HEK293 (cell line): ENCODE measurements around the gene DCUN1D2.
A peak's percentile ranks its signal among the peaks of the same experiment; 100 is the strongest.

Experiments used
- CTCF ChIA-PET: fragments of 350-600 bp; formaldehyde crosslinking; extraction: SDS; loops from one replicate; lab custom pipeline; 2021; ENCODE audit warnings: antibody characterized with exemption; lab: Yijun Ruan, JAX
- POLR2A ChIA-PET: fragments of 300-600 bp; formaldehyde crosslinking; extraction: SDS; loops from one replicate; lab custom pipeline; 2020; ENCODE audit warnings: antibody characterized with exemption, inconsistent platforms; lab: Yijun Ruan, JAX
- H3K27ac ChIP-seq: fragments of 200-500 bp; sonication (Bioruptor generic); 2 replicates; pipeline ENCODE4 v1.5.1; 2014; ENCODE audit warnings: low read depth, low read length, control low read depth, inconsistent platforms; ENCODE audit errors: extremely low read depth
- H3K36me3 ChIP-seq, 2 experiments: fragments of 200-500 bp in 1 of 2; sonication (Bioruptor generic) in 1 of 2; 1 replicate in 1 of 2; 2 replicates in 1 of 2; pipeline ENCODE4 v1.5.1; 2014 to 2017; ENCODE audit warnings: inconsistent platforms in 2 of 2, low read length in 2 of 2; ENCODE audit not compliant: control insufficient read depth in 2 of 2, insufficient read depth in 1 of 2
- H3K4me1 ChIP-seq: fragments of 200-500 bp; sonication (Bioruptor generic); 2 replicates; pipeline ENCODE4 v1.5.1; 2014; ENCODE audit warnings: mild to moderate bottlenecking, low read length, inconsistent platforms; ENCODE audit not compliant: control insufficient read depth, insufficient read depth
- H3K4me3 ChIP-seq: 2 replicates; pipeline ENCODE4 v1.5.1; 2011; ENCODE audit warnings: low read depth, mild to moderate bottlenecking, control low read depth, low read length, moderate library complexity
- H3K9me3 ChIP-seq: fragments of 200-500 bp; sonication (Bioruptor generic); 2 replicates; pipeline ENCODE4 v1.5.1; 2014; ENCODE audit warnings: low read depth, low read length, inconsistent platforms; ENCODE audit not compliant: control insufficient read depth, insufficient read depth
- BCL11A ChIP-seq: fragments of 450-650 bp; formaldehyde crosslinking; IDR thresholded peaks from 2 replicates; pipeline ENCODE4 v1.5.1; 2016; ENCODE audit warnings: low read depth, missing biosample characterization, missing genetic modification characterization
- EGR2 ChIP-seq: fragments of 450-650 bp; formaldehyde crosslinking; IDR thresholded peaks from 2 replicates; pipeline ENCODE4 v1.5.1; 2016; ENCODE audit warnings: low read depth, missing biosample characterization, missing genetic modification characterization
- IKZF3 ChIP-seq: fragments of 450-650 bp; IDR thresholded peaks from 2 replicates; pipeline ENCODE4 v1.5.0; 2018; ENCODE audit warnings: missing biosample characterization, mild to moderate bottlenecking, missing genetic modification characterization, moderate library complexity
- KLF10 ChIP-seq: fragments of 450-650 bp; IDR thresholded peaks from 2 replicates; pipeline ENCODE4 v1.5.1; 2018; ENCODE audit warnings: missing biosample characterization, mild to moderate bottlenecking, missing genetic modification characterization
- OVOL3 ChIP-seq: fragments of 450-650 bp; formaldehyde crosslinking; IDR thresholded peaks from 2 replicates; pipeline ENCODE4 v1.5.1; 2016; ENCODE audit warnings: missing biosample characterization, missing genetic modification characterization
- SETDB1 ChIP-seq: IDR thresholded peaks from one replicate; pipeline ENCODE4 v1.6.1; 2017; ENCODE audit warnings: mild to moderate bottlenecking, low read length, moderate library complexity, mixed read lengths; ENCODE audit not compliant: insufficient read length
- ZFP41 ChIP-seq: fragments of 450-650 bp; formaldehyde crosslinking; IDR thresholded peaks from 2 replicates; pipeline ENCODE4 v1.5.1; 2016; ENCODE audit warnings: missing biosample characterization, missing genetic modification characterization, borderline replicate concordance
- ZNF146 ChIP-seq: fragments of 450-650 bp; formaldehyde crosslinking; IDR thresholded peaks from 2 replicates; pipeline ENCODE4 v1.5.1; 2016; ENCODE audit warnings: missing biosample characterization, missing genetic modification characterization
- ZNF174 ChIP-seq: fragments of 450-650 bp; formaldehyde crosslinking; IDR thresholded peaks from 2 replicates; pipeline ENCODE4 v1.5.0; 2017; ENCODE audit warnings: missing biosample characterization, mild to moderate bottlenecking, missing genetic modification characterization
- ZNF214 ChIP-seq: fragments of 450-650 bp; formaldehyde crosslinking; IDR thresholded peaks from 2 replicates; pipeline ENCODE4 v1.5.1; 2017; ENCODE audit warnings: missing biosample characterization, mild to moderate bottlenecking, missing genetic modification characterization, borderline replicate concordance
- ZNF239 ChIP-seq: fragments of 450-650 bp; formaldehyde crosslinking; IDR thresholded peaks from 2 replicates; pipeline ENCODE4 v1.5.1; 2016; ENCODE audit warnings: missing biosample characterization, missing genetic modification characterization
- ZNF561 ChIP-seq: fragments of 450-650 bp; IDR thresholded peaks from 2 replicates; pipeline ENCODE4 v1.5.1; 2018; ENCODE audit warnings: missing biosample characterization, missing genetic modification characterization, borderline replicate concordance
- ZNF600 ChIP-seq: fragments of 450-650 bp; formaldehyde crosslinking; IDR thresholded peaks from 2 replicates; pipeline ENCODE4 v1.5.1; 2016; ENCODE audit warnings: missing biosample characterization, missing genetic modification characterization
- ZNF624 ChIP-seq: fragments of 450-650 bp; formaldehyde crosslinking; IDR thresholded peaks from 2 replicates; pipeline ENCODE4 v1.5.1; 2017; ENCODE audit warnings: missing biosample characterization, missing genetic modification characterization
- ZNF626 ChIP-seq: fragments of 450-650 bp; sonication (Bioruptor Pico); formaldehyde crosslinking; IDR thresholded peaks from 2 replicates; pipeline ENCODE4 v1.5.1; 2018; ENCODE audit warnings: missing biosample characterization, missing genetic modification characterization, inconsistent platforms
- ZNF629 ChIP-seq: fragments of 450-650 bp; formaldehyde crosslinking; IDR thresholded peaks from 2 replicates; pipeline ENCODE4 v1.5.1; 2017; ENCODE audit warnings: missing biosample characterization, missing genetic modification characterization
- ZNF843 ChIP-seq: fragments of 450-650 bp; formaldehyde crosslinking; IDR thresholded peaks from 2 replicates; pipeline ENCODE4 v1.5.1; 2016; ENCODE audit warnings: missing biosample characterization, missing genetic modification characterization
- ZSCAN23 ChIP-seq: fragments of 450-650 bp; formaldehyde crosslinking; IDR thresholded peaks from 2 replicates; pipeline ENCODE4 v1.5.1; 2016; ENCODE audit warnings: missing biosample characterization, missing genetic modification characterization
- TF ChIP-seq, protein P1 (sequence below): fragments of 450-650 bp; formaldehyde crosslinking; IDR thresholded peaks from 2 replicates; pipeline ENCODE4 v1.5.1; 2016; ENCODE audit warnings: missing biosample characterization, missing genetic modification characterization
- TF ChIP-seq, protein P2 (sequence below): fragments of 450-650 bp; formaldehyde crosslinking; IDR thresholded peaks from 2 replicates; pipeline ENCODE4 v1.5.1; 2016; ENCODE audit warnings: missing biosample characterization, missing genetic modification characterization
- TF ChIP-seq, protein P3 (sequence below): fragments of 450-650 bp; formaldehyde crosslinking; conservative IDR thresholded peaks from 2 replicates; pipeline ENCODE4 v1.5.1; 2016; ENCODE audit warnings: low read depth, missing biosample characterization, missing genetic modification characterization
- TF ChIP-seq, protein P4 (sequence below): fragments of 450-650 bp; formaldehyde crosslinking; IDR thresholded peaks from 2 replicates; pipeline ENCODE4 v1.5.1; 2016; ENCODE audit warnings: missing biosample characterization, missing genetic modification characterization

Gene DCUN1D2

DNA sequence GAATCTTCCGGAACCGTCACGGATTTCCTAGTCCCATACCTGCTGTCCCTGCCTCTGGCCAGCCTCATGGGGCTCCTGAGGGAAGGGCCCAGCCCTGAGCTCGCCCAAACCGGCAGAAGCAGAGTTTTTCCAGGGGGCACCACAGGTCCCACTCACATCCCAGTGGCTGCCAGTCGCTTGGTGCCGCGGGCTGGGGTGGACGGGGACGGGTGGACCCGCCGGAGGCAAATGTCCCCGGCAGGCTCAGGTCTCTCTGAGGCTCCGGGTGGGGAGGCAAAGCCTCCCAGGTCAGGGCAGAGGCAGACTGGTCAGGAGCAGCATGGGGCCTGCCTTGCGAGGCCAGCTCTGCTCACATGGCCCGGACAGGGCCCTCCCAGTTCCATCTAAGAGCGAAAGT, 62.0 kb downstream of the DCUN1D2 start (continued):
- TF ChIP-seq, protein P1, sequence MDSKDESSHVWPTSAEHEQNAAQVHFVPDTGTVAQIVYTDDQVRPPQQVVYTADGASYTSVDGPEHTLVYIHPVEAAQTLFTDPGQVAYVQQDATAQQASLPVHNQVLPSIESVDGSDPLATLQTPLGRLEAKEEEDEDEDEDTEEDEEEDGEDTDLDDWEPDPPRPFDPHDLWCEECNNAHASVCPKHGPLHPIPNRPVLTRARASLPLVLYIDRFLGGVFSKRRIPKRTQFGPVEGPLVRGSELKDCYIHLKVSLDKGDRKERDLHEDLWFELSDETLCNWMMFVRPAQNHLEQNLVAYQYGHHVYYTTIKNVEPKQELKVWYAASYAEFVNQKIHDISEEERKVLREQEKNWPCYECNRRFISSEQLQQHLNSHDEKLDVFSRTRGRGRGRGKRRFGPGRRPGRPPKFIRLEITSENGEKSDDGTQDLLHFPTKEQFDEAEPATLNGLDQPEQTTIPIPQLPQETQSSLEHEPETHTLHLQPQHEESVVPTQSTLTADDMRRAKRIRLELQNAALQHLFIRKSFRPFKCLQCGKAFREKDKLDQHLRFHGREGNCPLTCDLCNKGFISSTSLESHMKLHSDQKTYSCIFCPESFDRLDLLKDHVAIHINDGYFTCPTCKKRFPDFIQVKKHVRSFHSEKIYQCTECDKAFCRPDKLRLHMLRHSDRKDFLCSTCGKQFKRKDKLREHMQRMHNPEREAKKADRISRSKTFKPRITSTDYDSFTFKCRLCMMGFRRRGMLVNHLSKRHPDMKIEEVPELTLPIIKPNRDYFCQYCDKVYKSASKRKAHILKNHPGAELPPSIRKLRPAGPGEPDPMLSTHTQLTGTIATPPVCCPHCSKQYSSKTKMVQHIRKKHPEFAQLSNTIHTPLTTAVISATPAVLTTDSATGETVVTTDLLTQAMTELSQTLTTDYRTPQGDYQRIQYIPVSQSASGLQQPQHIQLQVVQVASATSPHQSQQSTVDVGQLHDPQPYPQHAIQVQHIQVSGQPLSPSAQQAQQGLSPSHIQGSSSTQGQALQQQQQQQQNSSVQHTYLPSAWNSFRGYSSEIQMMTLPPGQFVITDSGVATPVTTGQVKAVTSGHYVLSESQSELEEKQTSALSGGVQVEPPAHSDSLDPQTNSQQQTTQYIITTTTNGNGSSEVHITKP, result no peak
- TF ChIP-seq BCL11A (tag by site-specific recombination) (no peak), ZNF174 (tag by site-specific recombination) (no peak), OVOL3 (no peak), IKZF3 (tag by site-specific recombination) (no peak), ZNF629 (tag by site-specific recombination) (no peak), ZNF146 (no peak), ZNF843 (no peak)
- TF ChIP-seq, protein P2, sequence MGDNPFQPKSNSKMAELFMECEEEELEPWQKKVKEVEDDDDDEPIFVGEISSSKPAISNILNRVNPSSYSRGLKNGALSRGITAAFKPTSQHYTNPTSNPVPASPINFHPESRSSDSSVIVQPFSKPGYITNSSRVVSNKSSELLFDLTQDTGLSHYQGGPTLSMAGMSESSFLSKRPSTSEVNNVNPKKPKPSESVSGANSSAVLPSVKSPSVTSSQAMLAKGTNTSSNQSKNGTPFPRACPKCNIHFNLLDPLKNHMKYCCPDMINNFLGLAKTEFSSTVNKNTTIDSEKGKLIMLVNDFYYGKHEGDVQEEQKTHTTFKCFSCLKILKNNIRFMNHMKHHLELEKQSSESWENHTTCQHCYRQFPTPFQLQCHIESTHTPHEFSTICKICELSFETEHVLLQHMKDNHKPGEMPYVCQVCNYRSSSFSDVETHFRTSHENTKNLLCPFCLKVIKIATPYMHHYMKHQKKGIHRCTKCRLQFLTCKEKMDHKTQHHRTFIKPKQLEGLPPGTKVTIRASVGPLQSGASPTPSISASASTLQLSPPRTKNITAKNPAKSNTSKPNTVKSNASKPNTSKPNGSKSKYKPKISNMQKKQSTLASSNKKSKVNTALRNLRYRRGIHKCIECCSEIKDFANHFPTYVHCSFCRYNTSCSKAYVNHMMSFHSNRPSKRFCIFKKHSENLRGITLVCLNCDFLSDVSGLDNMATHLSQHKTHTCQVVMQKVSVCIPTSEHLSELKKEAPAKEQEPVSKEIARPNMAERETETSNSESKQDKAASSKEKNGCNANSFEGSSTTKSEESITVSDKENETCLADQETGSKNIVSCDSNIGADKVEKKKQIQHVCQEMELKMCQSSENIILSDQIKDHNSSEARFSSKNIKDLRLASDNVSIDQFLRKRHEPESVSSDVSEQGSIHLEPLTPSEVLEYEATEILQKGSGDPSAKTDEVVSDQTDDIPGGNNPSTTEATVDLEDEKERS (tag by site-specific recombination), result no peak
- TF ChIP-seq, protein P3, sequence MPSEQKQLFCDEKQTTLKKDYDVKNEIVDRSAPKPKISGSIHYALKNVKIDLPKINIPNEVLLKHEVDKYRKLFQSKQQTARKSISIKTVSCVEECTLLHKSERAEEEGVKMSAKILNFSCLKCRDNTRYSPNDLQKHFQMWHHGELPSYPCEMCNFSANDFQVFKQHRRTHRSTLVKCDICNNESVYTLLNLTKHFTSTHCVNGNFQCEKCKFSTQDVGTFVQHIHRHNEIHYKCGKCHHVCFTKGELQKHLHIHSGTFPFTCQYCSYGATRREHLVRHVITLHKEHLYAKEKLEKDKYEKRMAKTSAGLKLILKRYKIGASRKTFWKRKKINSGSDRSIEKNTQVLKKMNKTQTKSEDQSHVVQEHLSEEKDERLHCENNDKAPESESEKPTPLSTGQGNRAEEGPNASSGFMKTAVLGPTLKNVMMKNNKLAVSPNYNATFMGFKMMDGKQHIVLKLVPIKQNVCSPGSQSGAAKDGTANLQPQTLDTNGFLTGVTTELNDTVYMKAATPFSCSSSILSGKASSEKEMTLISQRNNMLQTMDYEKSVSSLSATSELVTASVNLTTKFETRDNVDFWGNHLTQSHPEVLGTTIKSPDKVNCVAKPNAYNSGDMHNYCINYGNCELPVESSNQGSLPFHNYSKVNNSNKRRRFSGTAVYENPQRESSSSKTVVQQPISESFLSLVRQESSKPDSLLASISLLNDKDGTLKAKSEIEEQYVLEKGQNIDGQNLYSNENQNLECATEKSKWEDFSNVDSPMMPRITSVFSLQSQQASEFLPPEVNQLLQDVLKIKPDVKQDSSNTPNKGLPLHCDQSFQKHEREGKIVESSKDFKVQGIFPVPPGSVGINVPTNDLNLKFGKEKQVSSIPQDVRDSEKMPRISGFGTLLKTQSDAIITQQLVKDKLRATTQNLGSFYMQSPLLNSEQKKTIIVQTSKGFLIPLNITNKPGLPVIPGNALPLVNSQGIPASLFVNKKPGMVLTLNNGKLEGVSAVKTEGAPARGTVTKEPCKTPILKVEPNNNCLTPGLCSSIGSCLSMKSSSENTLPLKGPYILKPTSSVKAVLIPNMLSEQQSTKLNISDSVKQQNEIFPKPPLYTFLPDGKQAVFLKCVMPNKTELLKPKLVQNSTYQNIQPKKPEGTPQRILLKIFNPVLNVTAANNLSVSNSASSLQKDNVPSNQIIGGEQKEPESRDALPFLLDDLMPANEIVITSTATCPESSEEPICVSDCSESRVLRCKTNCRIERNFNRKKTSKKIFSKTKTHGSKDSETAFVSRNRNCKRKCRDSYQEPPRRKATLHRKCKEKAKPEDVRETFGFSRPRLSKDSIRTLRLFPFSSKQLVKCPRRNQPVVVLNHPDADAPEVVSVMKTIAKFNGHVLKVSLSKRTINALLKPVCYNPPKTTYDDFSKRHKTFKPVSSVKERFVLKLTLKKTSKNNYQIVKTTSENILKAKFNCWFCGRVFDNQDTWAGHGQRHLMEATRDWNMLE (tag by site-specific recombination), result no peak

DNA sequence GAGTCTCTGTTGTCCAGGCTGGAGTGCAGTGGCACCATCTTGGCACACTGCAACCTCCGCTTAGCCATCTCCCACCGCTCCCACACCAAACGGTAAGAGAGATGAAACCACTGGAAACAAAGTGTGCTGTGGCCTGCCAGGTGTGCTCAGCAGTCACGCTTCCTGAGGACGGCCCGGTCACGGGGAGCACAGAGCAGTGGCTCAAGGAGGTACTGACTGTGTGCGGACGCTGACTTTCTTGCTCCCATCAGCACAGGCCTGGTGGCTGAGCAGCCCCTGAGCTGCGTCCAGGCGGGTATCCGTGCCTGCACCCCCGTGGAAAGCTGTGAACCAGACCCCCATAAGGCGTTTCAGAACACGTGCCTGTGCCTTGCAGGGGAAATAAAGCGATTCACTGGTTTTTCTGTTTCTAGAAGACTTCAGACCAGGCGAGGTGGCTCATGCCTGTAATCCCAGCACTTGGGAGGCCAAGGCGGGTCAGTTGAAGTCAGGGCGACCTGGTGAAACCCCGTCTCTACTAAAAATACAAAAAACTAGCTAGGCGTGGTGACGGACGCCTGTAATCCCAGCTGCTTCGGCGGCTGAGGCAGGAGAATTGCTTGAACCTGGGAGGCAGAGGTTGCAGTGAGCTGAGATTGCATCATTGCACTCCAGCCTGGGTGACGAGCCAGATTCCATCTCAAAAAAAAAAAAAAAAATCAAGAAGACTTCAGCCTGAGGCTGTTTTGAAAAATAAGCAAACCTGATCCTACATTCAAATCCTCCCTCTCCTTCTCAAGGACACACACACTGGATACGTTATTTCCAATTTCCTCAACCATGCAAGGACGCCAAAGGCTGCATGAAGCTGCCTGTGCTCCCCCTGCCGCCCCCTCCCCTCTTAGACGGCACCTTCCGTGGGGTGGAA, 62.7 kb downstream of the DCUN1D2 start:
- ChIA-PET CTCF (interaction anchor here (0.6 kb wide), 1 partner anchor 39 kb away, joined by 4 read pairs; no protein-coding TSS in a partner anchor), POLR2A (no interaction called here)
- H3K27ac ChIP-seq, result no peak overlapping the region
- no peaks in the 10 kb centered on the region for H3K36me3 ChIP-seq
- no peaks in the 10 kb centered on the region for H3K9me3 ChIP-seq
- H3K4me1 ChIP-seq, result no peaks in the 10 kb centered on the region
- H3K4me3 ChIP-seq, result no peak overlapping the region
- TF ChIP-seq ZNF600 (tag by site-specific recombination), result peak; percentile 57; the same call in 1 of the 2 replicates
- TF ChIP-seq ZNF561 (tag by site-specific recombination), result no peak
- TF ChIP-seq ZNF624 (tag by site-specific recombination), result no peak
- TF ChIP-seq KLF10 (tag by site-specific recombination), result no peak
- TF ChIP-seq ZNF239, result no peak
- TF ChIP-seq EGR2 (tag by site-specific recombination), result no peak
- no peak for TF ChIP-seq ZNF626 (tag by site-specific recombination)
- TF ChIP-seq, protein P4, sequence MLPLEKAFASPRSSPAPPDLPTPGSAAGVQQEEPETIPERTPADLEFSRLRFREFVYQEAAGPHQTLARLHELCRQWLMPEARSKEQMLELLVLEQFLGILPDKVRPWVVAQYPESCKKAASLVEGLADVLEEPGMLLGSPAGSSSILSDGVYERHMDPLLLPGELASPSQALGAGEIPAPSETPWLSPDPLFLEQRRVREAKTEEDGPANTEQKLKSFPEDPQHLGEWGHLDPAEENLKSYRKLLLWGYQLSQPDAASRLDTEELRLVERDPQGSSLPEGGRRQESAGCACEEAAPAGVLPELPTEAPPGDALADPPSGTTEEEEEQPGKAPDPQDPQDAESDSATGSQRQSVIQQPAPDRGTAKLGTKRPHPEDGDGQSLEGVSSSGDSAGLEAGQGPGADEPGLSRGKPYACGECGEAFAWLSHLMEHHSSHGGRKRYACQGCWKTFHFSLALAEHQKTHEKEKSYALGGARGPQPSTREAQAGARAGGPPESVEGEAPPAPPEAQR (tag by site-specific recombination), result no peak
- TF ChIP-seq ZSCAN23 (tag by site-specific recombination), result no peak
- TF ChIP-seq ZNF214 (tag by site-specific recombination), result no peak
- no peak for TF ChIP-seq ZFP41
- no peak for TF ChIP-seq SETDB1
- TF ChIP-seq OVOL3, result no peak
